Measurements from ENCODE around the gene XKRX. TPM values are rescaled to one million over a fixed set of nuclear protein-coding genes. Genes with fewer than 3 reads are reported as not detected.
A peak's percentile ranks its signal among the peaks of the same experiment; 100 is the strongest.

The XKRX gene
- total RNA-seq, 2 donors from 2014 or later: 0.28 TPM; not detected in 1

DNA sequence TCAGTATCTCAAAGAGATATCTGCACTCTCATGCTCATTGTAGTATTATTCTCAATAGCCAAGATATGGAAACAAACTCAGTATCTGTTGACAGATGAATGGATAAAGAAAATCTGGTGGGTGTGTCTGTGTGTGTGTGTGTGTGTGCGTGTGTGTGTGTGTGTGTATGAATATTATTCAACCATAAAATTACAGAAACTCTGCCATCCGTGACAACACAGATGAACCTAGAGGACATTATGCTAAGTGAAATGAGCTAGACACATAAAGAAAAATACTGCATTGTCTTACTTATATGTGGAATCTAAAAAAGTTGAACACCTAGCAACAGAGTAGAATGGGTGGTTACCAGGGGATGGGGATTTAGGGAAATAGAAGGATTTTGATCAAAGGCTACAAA lies 13.2 kb downstream of the XKRX start:
- Histone ChIP-seq H3K4me1 (no peaks in the 10 kb centered on the region), H3K4me3 (no peak overlapping the region), H3K27me3 (no peaks in the 10 kb centered on the region), H3K27ac (no peak overlapping the region), H3K9me3 (no peaks in the 10 kb centered on the region), H3K36me3 (no peaks in the 10 kb centered on the region)
- TF ChIP-seq, protein P1, sequence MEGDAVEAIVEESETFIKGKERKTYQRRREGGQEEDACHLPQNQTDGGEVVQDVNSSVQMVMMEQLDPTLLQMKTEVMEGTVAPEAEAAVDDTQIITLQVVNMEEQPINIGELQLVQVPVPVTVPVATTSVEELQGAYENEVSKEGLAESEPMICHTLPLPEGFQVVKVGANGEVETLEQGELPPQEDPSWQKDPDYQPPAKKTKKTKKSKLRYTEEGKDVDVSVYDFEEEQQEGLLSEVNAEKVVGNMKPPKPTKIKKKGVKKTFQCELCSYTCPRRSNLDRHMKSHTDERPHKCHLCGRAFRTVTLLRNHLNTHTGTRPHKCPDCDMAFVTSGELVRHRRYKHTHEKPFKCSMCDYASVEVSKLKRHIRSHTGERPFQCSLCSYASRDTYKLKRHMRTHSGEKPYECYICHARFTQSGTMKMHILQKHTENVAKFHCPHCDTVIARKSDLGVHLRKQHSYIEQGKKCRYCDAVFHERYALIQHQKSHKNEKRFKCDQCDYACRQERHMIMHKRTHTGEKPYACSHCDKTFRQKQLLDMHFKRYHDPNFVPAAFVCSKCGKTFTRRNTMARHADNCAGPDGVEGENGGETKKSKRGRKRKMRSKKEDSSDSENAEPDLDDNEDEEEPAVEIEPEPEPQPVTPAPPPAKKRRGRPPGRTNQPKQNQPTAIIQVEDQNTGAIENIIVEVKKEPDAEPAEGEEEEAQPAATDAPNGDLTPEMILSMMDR (IDR thresholded peaks at IDR 0.05): no peak
- no peak for DNase-seq (ENCODE audit: low spot score)

DNA sequence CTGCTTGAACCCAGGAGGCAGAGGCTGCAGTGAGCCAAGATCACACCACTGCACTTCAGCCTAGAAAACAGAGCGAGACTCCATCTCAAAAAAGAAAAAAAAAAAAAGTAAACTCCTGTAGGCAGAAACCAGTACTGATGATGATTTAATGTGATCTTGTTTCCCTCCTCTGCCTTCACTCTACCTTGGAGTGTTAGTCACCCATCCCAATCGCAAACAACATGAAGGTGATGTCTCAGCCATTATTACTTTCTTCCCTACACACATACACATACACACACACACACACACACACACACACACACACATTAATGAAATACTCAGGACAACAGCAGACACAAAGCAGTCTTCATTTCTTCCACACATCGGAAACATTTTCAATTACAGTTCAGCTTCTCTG lies 15.6 kb downstream of the XKRX start:
- TF ChIP-seq, protein P1 (IDR thresholded peaks at IDR 0.05): no peak
- no peak for DNase-seq (ENCODE audit: low spot score)
- Histone ChIP-seq H3K27me3 (no peaks in the 10 kb centered on the region), H3K36me3 (no peaks in the 10 kb centered on the region), H3K4me1 (no peaks in the 10 kb centered on the region), H3K4me3 (no peak overlapping the region), H3K27ac (no peak overlapping the region), H3K9me3 (no peaks in the 10 kb centered on the region)

DNA sequence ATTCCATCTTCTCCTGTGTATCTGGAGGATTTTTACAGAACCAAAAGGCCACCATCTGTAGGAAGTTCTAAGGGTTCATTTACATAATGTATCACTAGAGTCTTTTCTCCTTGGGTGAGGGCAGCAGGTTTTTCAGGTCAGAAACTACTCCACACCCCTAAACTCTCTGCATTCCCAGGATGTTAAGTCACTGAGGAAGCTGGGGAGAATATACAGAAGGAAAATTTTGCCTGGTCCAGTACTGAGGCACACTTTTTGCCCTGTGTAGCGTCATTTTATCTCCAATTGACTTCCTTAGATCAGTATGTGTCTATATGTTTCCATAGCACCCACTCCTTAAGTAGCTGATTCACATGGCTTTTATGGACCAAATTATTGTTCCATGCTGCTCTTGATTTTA lies 17.0 kb downstream of the XKRX start:
- Histone ChIP-seq H3K27ac (no peak overlapping the region), H3K4me3 (no peak overlapping the region), H3K36me3 (no peaks in the 10 kb centered on the region), H3K27me3 (no peaks in the 10 kb centered on the region), H3K4me1 (no peaks in the 10 kb centered on the region), H3K9me3 (no peaks in the 10 kb centered on the region)
- no peak for DNase-seq (ENCODE audit: low spot score)
- TF ChIP-seq, protein P1 (IDR thresholded peaks at IDR 0.05): no peak

DNA sequence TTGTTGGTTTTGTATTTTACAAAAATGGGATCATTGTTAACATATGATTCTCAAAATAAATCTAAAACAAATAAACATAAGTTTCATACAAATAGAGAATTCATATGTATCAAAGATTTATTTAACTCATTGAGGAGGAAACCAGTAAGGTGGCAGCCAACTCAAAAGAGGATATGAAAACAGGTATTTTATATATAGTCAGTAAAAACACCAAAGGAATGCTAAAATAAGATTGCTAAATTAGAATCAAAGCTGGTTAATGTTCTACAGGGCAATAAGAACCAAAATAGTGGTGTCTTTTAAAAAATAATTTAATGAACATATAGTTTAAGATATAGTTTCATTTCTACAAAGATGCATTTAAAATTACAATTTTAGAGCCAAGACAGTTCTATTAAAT lies 23.1 kb downstream of the XKRX start:
- H3K9me3 ChIP-seq: peaks cover 0 to 14% of the 10 kb centered on the region in 2 donors
- no peak overlapping the region for H3K27ac ChIP-seq
- TF ChIP-seq, protein P1 (IDR thresholded peaks at IDR 0.05): no peak
- no peak overlapping the region for H3K4me3 ChIP-seq
- no peaks in the 10 kb centered on the region for H3K36me3 ChIP-seq
- no peaks in the 10 kb centered on the region for H3K4me1 ChIP-seq
- DNase-seq (ENCODE audit: low spot score): no peak
- H3K27me3 ChIP-seq: no peaks in the 10 kb centered on the region

DNA sequence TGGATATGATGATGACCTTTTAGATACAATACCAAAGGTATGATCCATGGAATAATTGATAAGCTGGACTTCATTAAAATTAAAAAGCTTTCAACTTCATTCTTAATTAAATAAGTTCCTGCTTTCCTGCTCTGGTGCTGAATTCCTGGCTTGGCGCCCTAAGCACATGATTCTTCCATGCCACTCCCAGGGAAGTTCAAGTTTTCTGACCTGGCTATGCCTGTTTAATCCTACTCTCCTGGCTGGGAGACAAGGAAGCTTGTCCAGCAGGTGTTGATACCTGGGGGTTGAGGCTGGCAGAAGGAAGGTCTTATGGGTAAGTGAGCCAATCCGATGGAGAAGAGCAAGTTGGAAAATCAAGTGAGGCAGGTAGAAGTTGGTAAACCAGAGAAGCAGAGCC lies 24.3 kb downstream of the XKRX start:
- Histone ChIP-seq H3K4me1 (no peaks in the 10 kb centered on the region), H3K36me3 (no peaks in the 10 kb centered on the region), H3K9me3 (peaks cover 0 to 14% of the 10 kb centered on the region in 2 donors), H3K27me3 (no peaks in the 10 kb centered on the region), H3K4me3 (no peak overlapping the region), H3K27ac (no peak overlapping the region)
- TF ChIP-seq, protein P1 (IDR thresholded peaks at IDR 0.05): no peak
- DNase-seq (ENCODE audit: low spot score): no peak

DNA sequence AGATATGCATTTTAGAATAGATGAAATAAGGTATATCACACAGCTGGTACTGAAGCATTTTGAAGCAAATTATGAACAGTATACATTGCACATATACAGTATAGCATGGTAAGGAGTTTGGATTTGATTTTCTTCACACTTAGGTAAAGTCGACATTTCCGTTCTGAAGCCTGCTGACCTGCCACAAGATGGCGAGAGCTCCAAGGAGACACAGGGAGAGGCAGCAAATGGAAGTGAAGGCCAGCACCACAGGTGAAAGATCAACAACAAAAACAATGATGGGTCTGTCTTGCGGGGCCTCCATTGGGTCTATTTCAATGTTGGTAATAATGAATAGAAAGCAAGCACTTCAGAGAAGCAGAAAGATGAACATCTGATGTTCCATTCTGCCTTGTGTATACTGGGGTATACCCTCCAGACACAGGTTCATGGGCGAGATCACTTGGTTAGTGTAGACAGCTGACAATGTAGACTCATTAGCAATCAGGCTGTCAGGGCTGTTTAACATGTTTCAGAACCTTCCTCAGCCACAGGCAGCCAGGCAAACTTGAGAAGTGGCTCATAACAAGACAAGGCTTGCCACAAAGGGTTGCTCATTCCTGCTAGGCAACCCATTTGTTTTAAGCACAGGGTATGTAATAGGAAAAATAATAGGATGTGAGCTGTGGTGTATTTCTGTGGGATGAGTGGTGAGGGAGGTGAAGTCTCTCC lies 33.2 kb downstream of the XKRX start:
- Histone ChIP-seq H3K4me1 (no peaks in the 10 kb centered on the region), H3K9me3 (no peaks in the 10 kb centered on the region), H3K36me3 (no peaks in the 10 kb centered on the region), H3K27me3 (peaks cover 0 to 3% of the 10 kb centered on the region in 2 donors), H3K4me3 (no peak overlapping the region), H3K27ac (no peak overlapping the region)
- TF ChIP-seq, protein P1 (IDR thresholded peaks at IDR 0.05): peak in 1 of 2 donors; percentile 49
- DNase-seq (ENCODE audit: low spot score): no peak

Data from right atrium auricular region (tissue), 2 donors.